ENCODE measurements around the gene RARB. TPM values are rescaled to one million over a fixed set of nuclear protein-coding genes. Genes with fewer than 3 reads are reported as not detected.

RARB gene
- total RNA-seq, 2 experiments from 2014 or later, result not detected

Other genes starting within 250 kb of the RARB start
- gene TOP2B, start 236.6 kb downstream of the RARB start, total RNA-seq, result 100 to 1,000 TPM; 109 to 112 TPM